ENCODE data around the gene TSACC.
"Not testable (repeated sequence)": the region's sequence is repeated elsewhere in the genome, so short reads cannot be mapped to it uniquely, and the experiment has no call there.

The TSACC gene

DNA sequence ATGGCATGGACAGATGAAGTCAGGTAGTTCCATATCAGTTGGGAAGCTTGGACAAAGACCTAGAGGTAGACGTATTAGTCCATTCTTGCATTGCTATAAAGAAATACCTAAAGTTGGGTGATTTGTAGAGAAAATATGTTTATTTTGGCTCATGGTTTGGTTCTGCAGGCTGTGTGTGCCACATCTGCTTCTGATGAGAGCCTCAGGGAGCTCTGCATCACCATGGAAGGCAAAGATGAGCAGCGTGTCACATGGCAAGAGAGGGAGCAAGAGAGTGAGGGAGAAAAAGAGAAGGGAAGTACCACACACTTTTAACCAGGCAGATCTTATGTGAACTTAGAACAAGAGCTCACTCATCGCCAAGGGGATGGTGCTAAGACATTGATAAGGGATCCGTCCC, 9.0 kb downstream of the TSACC start:
- DNase-seq = no peak

- DNase-seq = not testable (repeated sequence)
Measured at GRCh38 chr1:156352481-156352880, 14.2 kb downstream of the TSACC start.

DNA sequence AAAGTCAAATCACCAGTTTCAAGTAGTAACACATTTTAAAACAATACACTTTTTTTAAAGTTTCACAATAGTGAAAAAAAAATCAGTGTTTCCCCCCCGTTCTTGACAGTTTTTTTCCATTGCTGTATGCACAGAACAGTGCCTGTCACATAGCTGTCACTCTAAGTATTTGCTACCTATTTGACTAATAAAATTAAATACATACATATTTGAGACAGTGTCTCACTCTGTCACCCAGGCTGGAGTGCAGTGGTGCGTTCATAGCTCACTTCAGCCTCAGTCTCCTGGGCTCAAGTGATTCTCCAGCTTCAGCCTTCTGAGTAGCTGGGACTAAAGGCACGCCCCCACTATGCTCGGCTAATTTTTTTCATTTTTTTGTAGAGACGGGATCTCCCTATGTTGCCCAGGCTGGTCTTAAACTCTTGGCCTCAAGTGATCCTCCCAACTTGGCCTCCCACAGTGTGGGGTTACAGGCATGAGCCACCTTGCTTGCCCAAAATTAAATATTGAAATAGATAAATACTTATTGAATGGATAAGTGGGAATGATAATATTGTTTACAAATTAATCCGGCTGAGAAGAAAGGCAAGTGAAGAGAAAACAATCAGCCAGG, 18.0 kb downstream of the TSACC start:
- no peak for DNase-seq

DNA sequence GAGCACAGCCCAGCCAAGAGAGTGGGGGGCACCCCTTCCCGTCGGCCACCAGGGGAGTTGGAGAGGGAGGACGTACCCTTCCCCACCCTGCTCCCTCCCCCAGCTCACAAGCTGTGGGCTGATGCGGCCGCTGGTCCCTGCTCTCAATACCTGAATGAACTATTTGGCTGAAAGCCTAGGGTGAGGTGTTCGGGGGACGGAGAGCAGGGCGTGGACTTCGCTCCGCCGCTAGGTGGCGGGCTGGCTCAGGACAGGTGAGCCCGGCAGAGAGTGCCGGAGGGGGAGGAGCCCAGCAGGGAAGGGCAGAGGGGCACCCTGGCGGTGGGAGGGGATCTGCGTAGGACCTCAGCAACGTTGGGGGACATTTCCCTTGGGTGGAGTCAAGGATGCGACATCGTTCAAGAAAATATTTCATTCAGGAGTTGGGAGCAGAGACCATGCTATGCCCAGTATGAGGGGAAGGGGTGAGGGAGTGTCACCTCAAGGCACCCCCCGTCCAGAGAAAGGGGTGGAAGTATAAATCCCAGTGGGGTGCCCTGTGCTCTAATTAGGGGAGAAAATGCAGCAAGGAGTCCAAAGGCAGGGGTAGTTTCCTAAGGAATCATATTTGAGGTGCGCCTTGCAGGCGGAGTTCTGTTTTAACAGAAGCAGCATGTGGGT, 18.7 kb downstream of the TSACC start:
- DNase-seq = peak; percentile 76

DNA sequence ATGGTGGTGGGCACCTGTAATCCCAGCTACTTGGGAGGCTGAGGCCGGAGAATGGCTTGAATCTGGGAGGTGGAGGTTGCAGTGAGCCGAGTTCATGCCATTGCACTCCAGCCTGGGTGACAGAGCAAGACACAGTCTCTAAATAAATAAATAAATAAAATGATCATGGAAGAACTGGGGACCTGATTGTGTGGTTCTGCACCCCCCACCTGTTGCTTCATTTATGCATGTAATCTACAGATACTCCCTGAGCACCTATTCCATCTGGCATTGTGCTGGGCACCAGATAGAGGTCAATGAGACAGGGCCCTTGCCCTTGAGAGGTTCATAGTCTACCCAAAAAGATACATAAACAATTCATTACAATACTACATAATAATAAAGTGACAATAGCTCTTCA, 19.7 kb downstream of the TSACC start:
- DNase-seq = no peak

GRCh38 chr1:156358641-156359040, 20.3 kb downstream of the TSACC start:
- DNase-seq = no peak

DNA sequence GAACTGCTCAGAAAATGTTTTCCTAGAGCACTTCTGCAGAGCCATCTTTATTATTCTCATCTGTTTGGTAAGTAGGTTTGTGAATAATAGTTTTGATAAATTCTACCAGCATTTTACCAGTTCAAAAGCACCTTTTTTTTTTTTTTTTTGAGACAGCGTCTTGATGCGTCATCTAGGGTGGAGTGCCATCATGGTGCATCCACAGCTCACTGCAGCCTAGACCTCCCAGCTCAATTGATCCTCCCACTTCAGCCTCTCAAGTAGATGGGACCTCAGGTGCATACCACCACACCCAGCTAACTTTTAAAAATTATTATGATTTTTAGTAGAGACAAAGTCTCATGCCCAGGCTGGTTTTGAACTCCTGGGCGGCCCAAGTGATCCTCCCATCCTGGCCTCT, 20.9 kb downstream of the TSACC start:
- DNase-seq = no peak

DNA sequence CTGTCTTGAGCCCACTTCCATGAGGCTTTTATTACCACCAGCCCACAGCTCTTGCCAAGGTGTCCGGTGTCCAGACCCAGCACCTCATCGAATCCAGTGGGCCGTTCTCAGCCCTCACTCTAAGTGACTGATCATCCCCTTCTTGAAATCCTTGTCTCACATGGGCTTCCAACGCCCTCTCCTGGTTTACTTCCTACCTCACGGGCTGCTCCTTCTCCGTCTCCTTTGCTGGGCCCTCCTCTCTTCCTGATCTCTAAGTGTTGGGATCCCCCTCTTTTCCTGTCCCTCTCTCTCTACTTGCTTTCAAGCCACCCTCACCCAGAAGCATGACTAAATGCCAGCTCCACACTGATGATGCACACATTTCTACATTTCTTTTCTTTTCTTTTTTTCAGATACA, 21.6 kb downstream of the TSACC start:
- no peak for DNase-seq

DNA sequence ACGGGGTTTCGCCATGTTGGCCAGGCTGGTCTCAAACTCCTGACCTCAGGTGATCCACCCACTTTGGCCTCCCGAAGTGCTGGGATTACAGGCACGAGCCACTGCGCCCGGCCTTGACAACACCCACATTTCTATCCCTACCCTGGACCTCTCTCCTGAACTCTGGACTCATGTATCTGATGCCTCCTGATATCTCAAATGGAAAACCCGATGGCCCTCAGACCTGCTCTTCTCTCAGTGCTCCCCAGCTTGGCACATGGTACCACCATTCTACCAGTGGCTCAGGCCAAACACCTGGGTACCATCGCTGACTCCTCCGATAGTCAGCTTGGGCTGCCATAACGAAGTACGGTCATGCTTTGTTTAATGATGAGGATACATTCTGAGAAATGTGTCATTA, 22.2 kb downstream of the TSACC start:
- DNase-seq = no peak

GRCh38 chr1:156365754-156366153, 27.4 kb downstream of the TSACC start:
- no peak for DNase-seq

DNA sequence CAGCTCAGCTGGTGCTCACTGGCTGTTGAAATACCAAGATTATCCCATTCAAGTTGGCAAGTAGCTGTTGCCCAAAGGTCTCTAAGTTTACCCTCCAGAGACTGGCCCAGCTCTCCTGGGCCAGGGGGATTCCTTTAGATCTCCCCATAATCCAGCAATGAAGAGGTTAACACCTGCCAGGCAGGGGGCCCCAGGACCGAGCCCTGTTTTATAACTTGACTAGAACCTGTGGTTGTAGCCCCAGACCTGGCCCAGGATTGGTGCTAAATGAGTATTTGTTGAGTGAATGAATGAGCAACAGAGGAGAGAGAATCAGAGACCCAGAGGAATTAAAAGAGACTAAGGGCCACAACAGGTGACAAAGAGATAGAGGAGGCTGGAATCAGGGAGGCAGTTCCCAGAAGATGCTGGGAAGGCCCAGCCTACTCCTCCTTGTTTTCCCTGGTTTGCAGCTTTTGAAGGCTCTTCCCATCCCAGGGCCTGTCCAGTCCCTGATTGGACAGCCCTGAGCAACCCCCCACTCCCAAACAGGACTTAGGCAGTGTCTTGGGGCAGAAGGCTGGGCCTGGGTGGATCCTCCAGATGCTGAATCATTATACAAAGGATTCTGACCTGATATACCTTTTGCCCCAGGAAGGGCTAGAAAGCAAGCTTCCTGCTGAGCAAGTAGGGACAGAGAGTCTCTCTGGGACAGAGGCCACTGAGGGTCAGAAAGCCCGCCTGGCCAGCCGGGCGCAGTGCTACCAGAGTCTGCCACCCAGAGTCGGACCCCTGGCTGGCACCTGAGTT, 28.2 kb downstream of the TSACC start:
- no peak for DNase-seq

DNA sequence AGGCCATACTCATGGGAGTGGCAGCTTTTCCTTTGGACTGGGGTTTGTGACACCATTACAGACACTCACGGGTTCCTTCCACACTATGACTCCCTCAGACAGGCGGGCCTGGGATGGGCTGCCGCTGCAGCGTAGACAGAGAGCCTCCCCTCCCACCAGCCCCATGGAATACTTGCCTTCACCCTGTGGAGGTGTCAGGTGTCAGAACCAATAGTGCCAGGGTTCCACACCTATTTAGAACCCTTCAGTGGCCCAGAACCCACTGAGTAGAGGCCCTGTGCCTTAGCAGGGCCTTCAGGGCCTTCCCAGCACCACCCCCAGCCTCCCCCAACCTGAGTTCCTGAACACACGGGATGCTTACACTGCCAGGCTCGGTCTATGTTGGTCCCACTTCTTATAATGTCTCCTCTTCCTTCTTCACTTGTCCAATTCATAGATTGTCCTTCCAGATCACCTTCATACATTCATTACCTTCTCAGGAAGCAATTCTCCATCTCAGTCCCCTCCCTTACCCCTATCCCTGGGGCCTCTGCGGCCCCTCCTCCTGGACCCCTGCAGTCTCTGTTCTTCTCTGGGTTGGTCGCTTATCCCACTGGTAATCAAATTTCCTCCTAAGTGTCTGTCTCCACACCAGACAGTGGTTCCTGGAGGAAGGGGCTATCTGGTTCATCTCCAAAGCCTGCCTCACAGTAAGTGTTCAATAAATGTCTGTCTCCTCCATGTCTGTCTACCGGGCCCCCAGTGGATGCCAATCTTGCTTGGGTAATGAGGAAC, 29.2 kb downstream of the TSACC start:
- no peak for DNase-seq

- no peak for DNase-seq
Measured at GRCh38 chr1:156368157-156368658, 29.9 kb downstream of the TSACC start.

DNA sequence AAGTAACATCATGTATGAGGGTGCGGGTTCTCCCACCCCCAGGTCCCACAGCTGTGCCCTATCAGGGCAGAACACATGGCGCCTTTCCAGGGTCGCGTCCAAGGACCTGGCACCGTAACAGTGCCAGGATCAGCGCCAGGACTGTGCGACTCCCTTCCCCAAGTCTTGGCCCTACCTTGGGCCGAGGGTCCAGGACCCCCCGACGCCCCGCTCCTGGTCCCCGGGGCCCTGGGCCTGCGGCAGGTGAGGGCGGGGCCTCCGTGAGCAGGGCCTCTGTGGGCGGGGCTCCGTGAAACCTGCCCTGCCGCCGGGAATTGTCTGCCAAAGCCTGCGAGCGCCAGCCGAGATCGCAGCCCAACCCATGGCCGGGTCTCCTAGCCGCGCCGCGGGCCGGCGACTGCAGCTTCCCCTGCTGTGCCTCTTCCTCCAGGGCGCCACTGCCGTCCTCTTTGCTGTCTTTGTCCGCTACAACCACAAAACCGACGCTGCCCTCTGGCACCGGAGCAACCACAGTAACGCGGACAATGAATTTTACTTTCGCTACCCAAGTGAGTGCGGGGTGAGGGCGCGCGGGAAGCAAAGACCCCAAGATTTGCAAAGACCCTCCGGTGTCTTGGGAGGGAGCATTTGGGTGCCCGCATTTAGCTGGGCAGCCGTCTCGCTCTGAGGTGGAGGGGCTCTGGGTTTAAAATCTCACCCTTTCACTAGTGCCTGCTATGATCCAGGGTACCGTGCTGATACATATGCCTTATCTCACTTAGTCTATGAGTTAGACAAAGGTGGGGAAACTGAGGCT, 30.8 kb downstream of the TSACC start, which contains the start of gene RHBG:
Gene RHBG (plus strand): TSS at position 323 of the 796 bp plus-strand sequence. CDS start 39 bp downstream, at position 362.
- peak; percentile 63 for DNase-seq

DNA sequence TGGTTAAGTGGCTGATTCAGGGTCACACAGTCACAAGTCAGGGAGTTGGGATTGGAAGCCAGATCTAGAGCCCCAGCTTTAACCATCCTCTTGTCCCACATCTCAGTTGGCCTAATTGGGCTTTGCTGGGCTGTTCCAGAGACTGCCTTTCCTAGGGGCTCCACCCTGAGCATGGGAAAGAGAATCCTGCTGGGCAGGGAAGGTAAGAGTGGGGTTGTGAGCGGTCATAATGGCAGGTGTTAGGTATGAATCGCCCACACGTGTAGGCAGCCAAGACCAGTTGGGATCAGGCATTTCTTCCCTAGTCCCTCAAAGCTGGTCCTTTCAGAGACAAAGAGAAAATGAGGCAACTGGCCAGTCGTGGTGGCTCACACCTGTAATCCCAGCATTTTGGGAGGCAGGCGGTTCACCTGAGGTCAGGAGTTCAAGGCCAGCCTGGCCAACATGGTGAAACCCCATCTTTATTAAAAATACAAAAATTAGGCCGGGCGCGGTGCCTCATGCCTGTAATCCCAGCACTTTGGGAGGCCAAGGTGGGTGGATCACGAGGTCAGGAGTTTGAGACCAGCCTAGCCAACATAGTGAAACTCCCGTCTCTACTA, 31.5 kb downstream of the TSACC start:
- not testable (repeated sequence) for DNase-seq

DNA sequence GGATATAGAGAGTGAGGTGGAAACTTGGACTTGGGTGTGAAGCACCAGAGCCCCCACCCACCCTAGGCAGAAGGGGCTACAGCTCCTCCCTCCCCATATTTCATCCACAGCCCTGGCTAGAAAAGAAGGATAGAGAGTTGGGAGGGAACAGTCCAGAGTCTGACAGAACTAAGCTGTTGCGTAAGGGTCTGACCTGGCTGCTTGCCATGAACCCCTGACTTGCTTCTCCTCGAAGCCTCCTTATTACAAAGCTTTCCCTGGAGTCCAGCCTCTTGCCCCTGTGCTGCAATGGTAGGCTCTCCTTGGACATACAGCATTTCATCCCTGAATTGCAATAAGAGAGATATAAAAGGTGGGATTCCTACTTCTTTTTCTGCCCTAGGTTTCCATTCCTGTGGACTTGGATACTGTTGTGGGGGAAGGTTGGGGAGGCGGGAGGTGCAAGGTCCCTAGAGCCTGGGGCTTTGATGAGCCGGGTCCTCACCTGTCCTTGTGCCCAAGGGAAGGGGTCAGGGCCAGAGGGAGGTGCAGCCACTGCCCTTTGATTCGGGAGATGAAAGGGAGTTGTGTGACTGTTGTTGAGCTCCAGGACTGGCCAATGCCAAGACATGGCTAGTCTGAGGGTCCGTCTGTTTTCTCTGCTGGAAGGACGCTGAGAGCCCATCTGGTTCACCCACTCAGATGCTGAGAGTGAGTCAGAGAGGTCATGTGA, 33.4 kb downstream of the TSACC start:
- DNase-seq = no peak

GRCh38 chr1:156372265-156372586, 33.9 kb downstream of the TSACC start:
- no peak for DNase-seq

DNA sequence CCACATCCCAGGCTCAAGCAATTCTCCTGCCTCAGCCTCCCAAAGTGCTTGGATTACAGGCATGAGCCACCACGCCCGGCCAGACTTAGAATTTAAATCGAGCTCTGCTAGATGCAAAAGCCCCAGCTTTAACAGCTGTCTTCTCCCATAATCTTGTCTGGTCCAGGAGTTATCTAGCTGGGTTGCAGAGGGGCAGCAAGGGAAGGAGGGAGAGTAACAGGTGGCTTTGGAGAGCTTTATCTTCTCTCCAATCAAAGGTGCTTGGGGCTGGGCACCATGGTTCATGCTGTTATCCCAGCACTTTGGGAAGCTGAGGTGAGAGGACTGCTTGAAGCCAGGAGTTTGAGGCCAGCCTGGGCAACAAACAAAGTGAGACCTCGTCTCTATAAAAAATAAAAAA, 34.5 kb downstream of the TSACC start:
- no peak for DNase-seq

GRCh38 chr1:156373546-156373945, 35.2 kb downstream of the TSACC start:
- no peak for DNase-seq

- DNase-seq = no peak
Measured at GRCh38 chr1:156376146-156376545, 37.8 kb downstream of the TSACC start.

Measured in DMS153 (cell line).